HG03060 (cell line): Measurements from ENCODE around the gene IGSF21.

Source experiments
- ATAC-seq: cut with Tn5 transposase; IDR thresholded peaks from one replicate; pipeline ENCODE4 v1.9.1; 2021; ENCODE audit warnings: low read depth, moderate number of reproducible peaks; ENCODE audit not compliant: unreplicated experiment

IGSF21 gene

DNA sequence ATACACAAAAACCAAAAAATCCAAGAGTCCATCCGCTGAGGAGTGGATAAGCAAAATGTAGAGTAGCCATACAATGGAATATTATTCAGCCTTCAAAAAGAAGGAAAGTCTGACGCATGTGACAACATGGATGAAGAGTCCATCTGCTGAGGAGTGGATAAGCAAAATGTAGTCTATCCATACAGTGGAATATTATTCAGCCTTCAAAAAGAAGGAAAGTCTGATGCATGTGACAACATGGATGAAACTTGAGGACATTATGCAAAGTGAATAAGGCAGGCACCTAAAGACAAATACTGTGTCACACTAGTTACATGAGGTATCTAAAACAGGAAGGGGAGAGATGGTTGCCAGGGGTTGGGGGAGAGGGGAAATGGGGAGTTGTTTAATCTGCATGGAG is 14.0 kb upstream of the IGSF21 start:
- no peak for ATAC-seq

DNA sequence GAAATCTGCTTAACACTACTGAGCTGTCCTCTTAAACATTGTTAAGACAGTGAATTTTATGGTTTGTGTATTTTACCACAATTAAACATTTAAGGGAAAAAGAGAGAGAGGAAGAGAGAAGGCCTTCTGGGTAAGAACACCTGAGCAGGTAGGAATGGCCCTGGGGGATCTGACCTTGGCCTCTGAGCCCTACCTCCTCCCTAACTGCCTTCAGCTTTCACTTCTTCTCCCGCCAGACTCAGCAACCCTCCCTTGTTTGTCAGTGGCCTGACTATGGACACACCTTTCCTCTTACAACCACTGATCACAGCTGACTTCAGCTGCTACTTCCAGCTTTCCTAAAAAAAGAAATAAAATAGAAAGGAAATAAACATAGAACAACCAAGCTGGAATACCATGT is 13.5 kb upstream of the IGSF21 start:
- ATAC-seq, result no peak

DNA sequence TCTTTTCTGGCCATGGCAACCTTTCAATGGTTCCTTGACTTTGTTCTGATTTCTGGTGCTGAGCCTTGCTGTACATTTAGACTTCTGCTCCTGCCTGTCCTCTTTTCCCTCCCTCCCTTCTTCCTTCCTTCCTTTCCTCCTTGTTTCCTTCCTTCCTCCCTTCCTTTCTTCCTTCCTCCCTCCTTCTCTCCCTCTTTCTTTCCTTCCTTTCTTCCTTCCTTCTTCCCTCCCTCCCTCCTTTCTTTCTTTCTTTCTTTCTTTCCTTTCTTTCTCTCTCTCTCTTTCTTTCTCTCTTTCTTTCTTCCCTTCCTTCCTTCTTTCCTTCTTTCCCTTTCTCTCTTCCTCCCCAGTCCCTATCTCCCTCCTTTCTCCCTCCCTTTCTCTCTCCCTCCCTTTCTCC is 10.4 kb upstream of the IGSF21 start:
- ATAC-seq, result no peak

DNA sequence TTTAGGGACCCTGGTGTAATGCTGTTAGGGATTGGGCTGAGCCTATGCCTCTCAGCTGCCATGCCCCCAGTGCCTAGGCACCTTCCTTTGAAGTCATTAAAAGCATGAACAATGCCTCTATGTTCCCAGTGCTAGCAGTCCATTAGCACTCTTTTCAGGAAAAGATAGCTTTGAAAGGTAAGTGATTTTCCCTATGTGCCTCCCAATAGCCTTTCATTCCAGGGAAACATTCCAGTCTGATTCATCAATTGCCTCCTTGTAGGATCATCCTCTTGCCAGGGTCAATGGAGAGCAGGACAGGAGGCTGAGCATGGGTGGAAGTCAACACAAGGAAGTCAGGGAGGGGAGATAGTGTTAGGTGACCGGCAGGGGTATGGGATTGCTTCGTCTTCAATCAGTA is 8.6 kb upstream of the IGSF21 start:
- no peak for ATAC-seq

DNA sequence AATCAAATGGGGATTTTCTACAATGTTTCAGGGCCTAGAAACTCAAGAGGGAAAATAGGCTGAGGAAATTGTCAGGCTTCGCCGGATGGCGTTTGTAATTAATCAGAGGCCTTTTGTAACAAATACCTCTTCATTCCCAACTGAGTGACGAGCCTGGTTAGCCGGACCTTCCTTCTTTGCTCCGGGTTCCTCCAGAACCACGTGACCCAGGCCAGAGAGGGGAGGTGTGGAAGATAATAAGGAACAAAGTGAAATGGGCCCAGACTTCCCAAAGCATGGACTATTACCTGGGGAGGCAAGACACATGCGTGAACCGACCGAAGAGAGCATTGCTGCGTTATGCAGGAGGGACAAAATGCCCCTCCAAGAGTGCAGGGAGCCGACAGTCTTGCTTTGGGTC is 7.5 kb upstream of the IGSF21 start:
- no peak for ATAC-seq

DNA sequence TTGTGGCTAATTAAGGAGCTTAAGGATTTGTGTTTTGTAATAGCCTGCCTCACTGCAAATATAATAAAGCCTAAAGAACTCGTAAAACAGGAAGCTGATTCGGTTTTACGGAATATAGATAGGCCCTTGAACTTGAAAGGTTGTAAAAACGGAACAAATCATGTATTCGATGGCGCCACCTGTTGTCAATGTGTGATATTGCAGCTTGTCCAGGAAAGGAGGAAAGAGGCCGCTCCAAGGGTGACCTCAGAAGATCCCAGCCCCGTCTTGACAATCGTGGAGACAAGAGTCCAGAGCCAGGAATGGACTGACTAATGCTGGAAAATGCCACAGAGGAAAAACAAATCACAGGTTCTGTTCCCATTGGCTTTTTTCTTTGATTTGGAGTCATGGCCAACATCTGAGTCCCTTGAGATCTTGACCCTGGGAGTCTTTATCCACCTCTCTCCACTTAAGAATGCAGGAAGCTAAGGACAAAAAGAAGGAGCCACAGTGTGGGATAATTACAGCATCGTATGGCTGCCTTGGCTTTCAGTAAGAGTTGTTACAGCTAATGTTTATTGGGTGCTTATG is 7.0 kb upstream of the IGSF21 start:
- no peak for ATAC-seq

DNA sequence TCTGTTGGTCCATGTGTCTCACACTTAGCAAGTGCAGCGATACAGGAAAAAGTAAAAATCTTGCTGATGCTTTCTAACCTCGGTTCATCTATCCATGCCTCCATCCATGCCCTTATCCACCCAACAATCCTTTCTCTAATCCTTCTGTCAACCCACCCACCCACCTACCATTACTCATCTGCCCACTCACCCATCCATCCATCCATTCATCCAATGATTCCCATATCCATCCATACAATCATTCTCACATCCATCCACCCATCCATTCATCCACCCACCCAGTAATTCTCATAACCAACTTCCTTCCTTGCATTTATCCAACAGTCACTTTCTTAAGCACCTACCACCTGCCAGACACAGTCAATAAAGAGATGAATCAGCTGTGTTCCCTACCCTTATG is 6.1 kb upstream of the IGSF21 start:
- ATAC-seq, result no peak

DNA sequence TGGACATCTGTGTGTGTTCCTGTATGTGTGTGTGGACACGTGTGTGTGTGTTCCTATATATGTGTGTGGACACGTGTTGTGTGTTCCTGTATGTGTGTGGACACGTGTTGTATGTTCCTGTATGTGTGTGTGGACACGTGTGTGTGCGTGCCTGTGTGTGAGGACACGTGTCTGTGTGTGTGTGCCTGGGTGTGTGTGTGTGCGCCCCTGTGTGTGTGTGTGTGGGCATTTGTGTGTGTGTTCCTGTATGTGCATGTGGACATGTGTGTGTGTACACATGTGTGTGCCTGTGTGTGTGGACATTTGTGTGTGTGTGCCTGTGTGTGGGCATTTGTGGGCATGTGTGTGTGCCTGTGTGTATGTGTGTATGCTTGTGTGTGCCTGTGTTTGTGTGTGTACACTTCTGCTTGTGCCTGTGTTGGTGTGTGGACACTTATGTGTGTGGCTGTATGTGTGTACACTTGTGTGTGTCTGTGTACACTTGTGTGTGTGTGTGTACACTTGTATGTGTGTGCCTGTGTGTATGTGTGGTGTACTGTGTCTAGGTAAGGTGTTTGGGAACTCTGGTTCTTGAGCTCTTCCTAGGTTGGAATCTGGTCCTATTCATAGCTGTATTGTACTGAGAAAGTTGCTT is 3.7 kb upstream of the IGSF21 start:
- ATAC-seq, result no peak

DNA sequence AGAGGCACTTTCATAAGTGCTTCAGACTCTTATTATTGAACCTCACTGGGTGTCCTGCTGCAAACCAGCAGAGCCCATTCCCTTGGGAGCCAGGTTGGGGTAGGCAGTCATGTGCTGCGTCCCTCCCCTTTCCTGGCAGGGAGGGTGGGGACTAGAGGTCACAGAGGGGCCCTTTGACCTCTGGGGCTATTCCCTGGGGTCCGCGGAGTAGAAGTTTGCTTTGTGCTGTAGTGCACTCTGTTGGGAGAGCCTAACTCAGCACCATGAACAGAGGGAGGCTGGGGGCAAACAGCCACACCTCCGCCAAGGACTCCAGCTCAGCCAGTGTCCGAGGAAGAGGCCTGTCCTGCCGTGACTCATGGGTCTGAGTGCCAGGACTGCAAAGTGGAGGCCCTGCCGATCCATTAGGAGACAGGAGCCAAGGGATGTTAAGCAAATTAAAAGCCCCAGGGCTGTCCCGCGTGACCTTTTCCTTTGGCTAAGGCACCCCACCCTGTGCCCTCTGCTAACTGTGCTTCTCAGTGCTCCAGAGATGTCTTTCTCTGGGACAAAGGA is 3.0 kb upstream of the IGSF21 start:
- ATAC-seq, result no peak

DNA sequence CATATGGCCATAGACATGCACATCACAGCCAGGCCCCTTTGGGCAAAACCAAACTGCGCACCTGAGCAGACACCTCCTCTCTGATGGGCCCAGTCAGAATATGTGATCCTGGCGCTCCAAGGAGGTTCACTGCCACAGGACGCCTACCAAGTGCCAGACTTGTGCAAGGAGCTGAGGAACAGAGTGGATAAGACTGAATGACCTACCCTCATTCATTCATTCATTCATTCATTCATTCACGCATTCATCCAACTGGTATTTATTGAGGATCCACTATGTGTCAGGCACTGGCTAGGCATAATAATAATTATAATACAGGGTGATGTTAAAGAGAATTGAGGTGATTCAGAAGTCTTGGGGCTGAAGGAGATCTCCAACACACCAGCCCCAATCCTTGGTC is 2.4 kb upstream of the IGSF21 start:
- ATAC-seq, result no peak

DNA sequence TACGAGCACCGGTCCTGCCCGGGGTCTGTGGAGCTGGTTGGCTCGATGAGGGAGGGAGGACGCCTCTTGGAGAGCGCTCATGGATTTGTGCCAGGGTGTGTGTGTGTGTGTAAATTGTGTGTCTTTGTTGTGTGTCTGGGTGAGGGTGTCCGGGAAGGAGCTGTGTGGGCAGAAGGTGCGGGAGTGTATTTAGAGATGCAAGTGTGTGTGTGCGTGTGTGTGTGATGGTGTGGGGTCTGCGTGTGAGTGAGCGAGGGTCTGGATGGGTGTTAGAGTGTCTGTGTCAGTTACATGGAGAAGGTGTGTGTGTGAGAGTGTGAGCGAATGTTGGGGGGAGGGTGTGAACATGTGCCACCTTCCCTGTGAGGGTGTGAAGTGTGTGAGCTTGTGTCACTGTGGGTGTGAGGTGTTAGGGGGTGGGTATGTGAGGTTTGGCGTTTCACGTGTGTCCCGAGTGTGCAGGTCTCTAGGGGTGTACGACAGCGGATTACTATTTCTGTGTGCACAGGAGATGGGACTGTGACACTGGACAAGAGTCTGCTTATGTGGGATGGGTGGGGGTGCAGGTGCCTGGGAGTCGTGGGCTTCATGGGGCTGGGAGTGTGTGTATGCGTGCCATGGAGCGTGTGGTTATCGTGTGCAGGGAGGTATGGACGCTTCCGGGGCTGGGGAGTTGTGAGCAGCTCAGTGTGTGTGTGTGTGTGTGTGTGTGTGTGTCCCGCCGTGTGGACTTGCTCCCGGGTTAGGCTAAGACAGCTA is 880 bp downstream of the IGSF21 start:
- no peak for ATAC-seq

DNA sequence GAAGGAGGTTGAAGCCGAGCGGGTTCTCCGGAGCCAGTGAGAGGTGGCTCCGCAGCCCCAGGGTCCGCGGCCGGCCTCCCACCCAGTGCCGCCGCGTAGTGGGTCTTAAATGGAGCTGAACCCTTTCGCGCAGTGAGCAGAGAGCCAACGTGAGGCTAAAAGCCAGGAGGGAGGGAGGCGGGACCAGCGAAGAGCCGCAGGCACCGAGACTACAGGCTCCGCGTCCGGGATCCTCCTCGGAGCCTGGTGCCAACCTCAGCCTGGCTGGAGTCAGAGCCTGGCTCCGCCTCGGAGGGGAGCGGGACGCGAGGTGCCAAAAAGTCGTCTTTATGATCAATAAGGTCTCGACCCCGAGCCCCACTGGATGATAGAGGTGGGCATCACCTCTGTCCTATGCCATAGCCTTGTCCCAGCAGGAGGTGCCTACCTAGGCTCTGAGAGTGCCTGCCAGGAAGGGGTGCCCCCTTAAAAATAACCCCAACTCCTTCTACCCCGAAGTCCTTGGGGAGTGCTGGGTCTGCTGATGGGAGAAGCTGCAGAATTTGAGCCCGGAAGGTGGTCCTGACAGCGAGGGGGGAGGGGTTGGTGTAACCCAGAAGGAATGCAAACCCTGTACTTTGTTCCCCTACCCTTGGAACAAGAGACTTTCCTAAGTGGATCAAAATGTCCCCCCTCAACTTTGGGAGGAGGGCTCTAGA is 1.6 kb downstream of the IGSF21 start:
- no peak for ATAC-seq

DNA sequence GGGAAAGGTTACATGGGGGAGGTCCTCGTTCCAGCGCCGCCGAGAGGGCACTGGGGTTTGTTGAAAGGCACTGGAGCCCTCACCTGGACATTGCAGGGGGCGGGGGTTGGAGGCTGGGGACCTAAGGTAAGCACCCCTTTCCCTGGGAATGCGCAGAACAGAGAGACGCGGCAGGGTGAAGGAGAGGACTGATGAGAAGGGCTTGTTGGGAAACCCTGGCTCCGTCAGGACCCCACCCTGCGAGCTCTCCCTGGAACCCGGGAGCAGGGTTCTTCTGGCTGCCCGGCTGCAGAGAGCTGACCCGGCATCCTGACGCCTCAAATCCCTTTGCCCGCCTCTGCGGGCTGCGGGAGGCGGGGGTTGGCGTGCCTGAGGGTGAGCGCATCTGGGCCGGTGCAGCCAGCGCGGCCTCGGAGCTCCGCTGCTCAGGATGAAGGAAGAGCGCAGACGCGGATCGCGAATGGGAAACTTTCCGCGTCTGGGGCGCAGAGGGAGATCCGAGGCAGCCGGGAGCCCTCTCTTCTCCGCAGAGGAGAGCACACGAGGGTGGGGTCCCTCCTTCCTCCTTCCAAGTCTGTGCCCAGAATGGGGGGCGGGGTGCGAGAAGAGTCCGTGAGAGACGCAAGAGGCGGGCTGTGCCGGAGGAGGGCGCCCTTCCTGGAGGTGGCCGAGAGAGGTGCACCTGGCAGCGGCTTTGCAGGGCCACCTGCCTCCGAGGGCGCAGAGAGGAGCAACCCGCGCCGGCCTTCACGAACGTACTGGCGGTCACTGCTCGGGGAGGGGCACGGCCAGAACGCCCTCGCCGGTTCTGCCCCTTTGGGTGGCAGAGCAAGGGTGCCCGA is 2.4 kb downstream of the IGSF21 start:
- no peak for ATAC-seq

DNA sequence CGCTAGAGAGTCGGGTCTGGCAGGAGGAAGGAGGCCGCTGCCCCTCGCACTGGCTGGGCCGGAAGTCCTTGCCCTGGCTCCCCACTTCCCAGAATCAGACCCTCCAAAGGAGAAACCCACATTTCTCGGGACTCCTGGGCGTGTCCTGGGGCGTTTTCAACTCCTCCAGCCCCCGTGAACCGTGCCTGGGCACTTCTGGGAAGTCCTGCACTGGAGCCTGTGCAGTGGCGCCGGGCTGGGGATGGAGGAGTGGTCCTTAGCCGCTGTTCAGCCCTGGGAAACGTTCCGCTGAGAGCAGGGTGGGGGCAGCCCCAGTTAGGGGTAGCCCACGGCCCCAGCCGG is 3.0 kb downstream of the IGSF21 start:
- ATAC-seq, result no peak

DNA sequence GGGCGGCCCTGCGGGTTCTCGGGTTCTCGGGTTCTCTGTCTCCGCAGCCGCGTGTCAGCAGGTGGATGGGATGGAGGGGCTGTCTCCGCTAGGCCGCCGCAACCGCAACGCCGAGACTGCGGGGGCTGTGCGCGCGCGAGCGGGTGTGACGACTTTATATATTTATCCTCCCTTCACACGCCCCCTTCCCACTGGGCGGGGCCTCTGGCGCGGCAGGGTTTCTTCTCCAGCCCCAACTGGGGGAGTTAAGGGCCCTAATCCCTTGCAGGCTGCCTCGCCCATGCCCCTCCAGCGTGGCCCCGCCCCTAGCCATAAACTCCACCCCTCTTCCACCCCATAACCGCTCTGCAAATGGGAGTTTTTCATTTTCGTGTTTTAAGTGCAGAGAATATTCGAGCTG is 3.4 kb downstream of the IGSF21 start:
- ATAC-seq, result no peak

DNA sequence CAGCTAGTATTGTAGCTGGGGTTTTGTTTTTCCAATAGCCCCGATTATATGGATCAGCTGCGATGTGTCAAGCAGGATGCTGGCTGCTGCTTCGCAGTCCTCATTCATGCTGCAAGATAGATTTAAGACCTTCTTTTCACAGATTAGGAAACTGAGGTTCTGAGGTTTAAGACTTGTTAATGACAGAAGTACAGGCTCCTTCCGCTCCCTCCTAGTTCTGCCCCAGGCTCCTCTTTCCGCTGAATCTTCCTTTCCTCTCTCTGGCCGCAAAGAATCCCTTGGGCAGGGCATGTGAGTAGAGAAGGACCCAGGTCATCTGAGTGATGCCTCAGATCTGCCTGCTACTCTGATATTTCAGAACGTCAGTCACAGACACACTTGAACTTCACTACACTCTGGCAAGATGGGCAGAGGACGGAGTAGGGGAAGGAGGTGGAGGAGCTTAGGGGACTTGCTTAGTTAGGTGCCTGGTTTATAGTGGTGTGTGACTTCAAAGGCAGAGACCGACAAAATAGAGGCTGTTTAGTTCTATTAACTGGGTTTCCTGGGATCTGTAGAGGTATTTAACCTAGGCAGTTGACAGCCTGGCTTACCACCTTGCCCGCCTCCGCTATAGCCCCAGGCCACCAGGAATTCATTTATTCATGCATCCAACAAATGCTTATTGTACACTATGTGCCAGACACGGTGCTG is 4.2 kb downstream of the IGSF21 start:
- no peak for ATAC-seq

DNA sequence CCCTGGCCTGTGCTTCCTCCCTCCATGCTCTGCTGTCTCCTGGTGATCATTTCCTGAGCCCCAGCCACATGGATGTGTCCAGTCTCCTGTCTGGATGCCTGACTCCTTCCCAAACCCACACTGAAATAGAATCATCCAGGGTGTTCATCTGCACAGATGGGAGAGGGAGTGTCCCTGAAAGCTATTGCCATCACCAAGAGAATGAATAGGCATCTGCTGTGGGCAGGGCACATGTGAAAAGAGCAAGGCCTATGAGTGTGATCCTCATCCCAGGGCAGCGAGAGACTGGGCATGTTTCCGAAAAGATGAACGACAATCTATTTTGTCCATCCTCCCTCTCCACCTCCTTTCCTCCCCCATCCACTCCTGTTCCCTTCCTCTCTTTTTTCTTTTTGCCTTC is 5.0 kb downstream of the IGSF21 start:
- ATAC-seq, result no peak

DNA sequence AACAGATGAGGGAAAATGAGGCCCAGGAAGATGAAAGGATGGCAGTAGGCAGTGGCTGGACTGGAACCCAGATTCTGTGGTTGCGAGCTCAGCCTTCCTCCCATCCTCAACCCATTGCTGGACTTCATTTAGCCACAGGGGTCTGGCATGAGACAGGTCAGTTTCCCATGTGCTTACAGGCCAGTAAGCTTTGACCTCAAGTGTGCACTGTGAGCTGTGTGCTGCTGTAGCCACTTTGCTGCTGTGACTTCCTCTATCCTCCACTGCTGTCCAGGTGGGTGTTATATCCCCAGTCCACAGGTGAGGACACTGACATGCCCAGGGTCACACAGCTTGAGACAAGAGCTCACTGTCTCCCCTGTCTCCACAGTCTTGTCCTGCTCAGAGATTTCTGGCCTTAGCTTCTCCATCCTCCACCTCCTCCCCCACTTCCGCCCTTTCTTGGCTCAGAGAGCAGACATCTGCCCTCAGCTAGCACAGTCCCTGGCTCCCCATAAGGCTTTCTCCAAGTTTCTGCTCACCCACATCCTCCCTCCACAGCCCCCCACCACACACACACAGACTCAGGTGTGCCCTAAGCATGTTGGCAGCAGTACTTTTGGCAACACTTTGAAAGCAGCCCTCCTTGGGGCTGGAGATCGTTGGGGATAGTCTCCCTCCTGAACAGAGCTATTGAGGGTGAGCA is 7.3 kb downstream of the IGSF21 start:
- no peak for ATAC-seq

DNA sequence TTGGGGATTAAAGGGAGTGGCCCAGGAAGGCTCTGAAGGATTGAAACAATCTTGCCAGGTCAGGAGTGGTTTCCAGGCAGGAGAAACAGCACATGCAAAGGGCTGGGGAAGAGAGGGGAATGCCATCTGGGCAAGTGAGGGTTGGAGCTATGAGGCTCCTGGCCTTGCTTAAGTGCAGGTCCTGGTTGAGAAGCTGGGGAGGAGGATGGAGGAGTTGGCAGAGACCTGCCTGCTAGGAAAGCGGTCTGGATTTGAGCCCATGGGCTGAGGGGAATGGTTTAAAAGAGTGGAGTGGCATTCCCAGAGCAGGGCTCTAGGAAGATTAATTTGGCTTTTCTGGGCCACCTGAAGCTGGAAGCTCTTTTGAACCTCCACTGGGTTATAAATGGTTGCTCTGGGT is 9.2 kb downstream of the IGSF21 start:
- no peak for ATAC-seq
